HG02571 (cell line): ENCODE data around the gene LURAP1L.

Experiments
- ATAC-seq: cut with Tn5 transposase; IDR thresholded peaks from one replicate; pipeline ENCODE4 v1.9.1; 2021; ENCODE audit warnings: mild to moderate bottlenecking, moderate library complexity; ENCODE audit not compliant: unreplicated experiment

Gene LURAP1L, protein sequence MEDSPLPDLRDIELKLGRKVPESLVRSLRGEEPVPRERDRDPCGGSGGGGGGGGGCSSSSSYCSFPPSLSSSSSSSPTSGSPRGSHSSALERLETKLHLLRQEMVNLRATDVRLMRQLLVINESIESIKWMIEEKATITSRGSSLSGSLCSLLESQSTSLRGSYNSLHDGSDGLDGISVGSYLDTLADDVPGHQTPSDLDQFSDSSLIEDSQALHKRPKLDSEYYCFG

GRCh38 chr9:12774861-12775678 is at the start of gene LURAP1L:
LURAP1L (plus strand) TSS chr9:12775020; CDS start chr9:12775716, 696 bp downstream.
- no peak for ATAC-seq

- no peak for ATAC-seq
These were observed 48.0 kb upstream of the LURAP1L start for GRCh38 chr9:12726795-12727194.

DNA sequence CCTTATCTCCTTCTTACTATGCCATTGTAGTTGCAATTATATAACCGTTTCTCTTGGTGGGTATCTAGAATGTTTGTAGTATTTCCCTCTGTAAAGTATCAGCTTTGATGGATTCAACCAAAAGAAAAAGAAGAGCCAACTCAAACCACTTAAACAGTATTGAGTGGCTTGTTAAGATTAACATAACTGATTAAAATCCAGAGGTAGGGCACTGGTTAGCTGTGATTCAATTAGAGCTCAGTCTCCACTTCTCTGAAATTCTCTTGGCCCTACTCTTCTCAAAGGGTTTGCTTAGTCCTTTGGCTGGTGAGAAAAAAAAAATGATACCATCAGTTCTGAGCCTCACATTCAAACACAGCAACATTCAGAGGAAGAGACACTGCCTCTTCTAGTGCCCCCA is 44.6 kb upstream of the LURAP1L start:
- no peak for ATAC-seq

DNA sequence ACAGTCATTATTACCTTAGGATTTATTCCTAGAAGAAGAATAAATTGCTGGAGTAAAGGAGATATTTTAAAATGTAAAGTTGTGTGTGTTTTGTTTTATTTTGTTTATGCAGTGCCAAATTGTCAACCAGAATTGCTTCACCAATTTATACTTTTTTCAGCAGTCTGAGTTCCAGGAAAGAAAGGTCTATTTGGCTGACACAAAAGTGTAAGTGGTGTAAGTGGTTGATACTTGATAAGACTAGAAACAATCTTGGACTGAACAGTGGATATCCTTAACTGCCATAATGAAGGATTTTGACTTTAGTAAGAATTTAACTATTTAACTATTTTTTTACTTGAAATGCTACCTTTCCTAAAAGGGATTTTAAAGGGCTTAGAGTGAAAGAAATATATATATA is 43.9 kb upstream of the LURAP1L start:
- ATAC-seq, result no peak

DNA sequence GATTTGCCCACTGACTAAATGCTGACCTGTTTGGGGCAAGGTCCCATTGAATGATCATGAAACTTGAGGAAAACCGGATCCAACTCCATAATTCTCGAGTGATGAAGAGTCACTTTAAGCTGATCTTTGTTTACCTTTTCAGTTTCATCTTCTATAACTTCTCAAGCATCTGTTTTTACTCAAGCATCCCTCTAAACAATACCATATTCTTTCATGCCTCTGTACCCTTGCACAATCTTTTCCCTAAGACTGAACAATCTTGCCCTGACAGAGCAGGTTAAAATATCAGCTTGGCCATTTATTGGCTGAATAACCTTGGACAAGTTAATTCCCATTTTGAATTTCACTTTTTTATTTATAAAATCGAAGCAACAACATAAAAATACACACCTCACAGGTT is 41.8 kb upstream of the LURAP1L start:
- ATAC-seq, result no peak

DNA sequence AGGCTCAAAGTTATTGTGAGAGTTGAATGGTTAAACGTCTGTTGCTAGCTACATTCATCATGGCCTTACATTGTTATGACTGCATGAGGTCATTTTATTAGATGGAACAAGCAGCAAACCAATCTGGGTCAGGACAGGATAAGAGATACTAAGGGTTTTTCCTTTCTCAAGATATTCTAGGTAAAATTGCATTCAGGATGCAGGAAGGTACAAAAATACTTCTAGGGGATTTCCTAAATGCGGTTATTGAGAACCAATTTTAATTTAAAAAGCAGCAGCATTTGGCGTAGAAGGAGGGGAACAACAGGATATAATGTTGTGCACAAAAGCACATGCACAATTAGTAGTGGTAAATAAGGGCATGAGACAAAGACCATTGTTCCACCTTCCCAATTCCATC is 39.2 kb upstream of the LURAP1L start:
- no peak for ATAC-seq

DNA sequence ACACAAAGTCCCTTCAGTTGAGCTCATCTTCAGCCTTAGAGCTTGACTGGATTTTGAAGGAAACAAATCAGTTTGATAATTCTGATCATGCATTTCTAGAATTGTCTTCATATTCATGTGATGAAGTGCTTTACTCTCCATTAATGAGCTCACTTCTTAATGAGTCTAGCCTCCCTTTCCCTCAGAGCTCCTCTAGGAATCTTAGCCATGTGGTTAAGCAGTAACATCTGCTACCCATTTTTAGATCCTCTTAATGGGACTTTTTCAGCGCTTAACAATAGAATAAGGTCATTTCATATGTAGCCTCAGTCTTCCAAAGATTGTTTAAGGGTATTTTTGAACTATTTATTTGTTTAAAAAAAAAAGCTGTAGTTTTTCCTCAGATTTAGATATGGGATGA is 36.9 kb upstream of the LURAP1L start:
- no peak for ATAC-seq

GRCh38 chr9:12739014-12739652 is 35.7 kb upstream of the LURAP1L start:
- ATAC-seq, result no peak

DNA sequence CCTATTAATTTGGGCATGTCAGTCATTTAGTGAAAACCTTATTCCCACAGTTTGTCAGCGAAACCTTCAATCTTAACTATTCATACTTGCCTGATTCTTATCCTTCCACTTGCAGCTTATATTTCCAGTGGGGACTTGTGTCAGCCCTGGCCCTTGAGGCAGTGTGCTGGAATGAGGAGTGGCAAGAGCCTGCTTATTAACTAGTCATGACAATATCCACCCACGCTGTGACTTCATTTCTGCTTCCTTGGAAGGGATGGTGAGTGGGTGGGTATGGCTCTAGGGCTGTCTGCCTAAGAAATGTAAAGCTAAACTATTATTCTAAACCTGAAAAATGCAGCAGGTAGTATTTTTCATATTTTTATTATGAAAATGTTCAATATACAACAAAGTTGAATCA is 34.0 kb upstream of the LURAP1L start:
- ATAC-seq, result no peak

- no peak for ATAC-seq
These were observed 26.8 kb upstream of the LURAP1L start for GRCh38 chr9:12748016-12748415.

GRCh38 chr9:12748954-12749353 is 25.9 kb upstream of the LURAP1L start:
- no peak for ATAC-seq

GRCh38 chr9:12753931-12754330 is 20.9 kb upstream of the LURAP1L start:
- ATAC-seq, result no peak

DNA sequence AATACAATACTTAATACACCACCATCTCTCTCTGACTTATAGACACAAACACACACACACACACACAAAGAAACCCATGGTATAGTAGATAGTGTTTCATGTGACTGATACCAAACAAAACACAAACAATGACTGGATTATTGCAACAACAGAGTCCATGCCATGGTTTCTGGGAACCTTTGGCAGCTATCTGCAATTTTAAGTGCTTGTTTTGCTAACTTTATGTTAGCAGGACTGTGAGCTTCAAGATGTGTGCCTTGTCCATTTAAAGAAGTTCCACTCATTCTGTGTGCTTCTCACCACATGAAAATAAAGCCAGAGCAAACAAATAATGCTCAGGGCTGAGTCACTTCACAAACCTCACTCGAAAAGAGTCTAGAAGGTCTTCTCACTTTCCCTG is 15.1 kb upstream of the LURAP1L start:
- ATAC-seq, result no peak

GRCh38 chr9:12760758-12761157 is 14.1 kb upstream of the LURAP1L start:
- no peak for ATAC-seq

GRCh38 chr9:12764150-12764549 is 10.7 kb upstream of the LURAP1L start:
- no peak for ATAC-seq

GRCh38 chr9:12765088-12765798 is 9.6 kb upstream of the LURAP1L start:
- no peak for ATAC-seq

GRCh38 chr9:12766357-12766756 is 8.5 kb upstream of the LURAP1L start:
- no peak for ATAC-seq

DNA sequence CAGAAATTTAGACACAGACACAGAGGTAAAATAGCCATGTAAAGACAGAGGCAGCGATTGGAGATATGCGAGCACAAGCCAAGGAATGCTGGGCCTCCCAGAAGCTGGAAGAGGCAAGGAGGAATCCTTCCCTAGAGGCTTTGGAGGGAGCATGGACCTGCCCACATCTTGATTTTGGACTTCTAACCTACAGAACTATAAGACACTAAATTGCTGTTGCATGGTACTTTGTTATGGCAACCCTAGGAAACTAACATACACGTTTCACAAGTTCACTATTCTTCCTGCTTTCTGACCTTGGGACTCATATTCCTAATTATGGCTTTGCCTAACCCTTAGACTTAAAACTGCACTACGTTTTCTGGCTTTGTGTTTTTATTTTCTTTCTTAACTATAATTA is 4.6 kb upstream of the LURAP1L start:
- no peak for ATAC-seq

DNA sequence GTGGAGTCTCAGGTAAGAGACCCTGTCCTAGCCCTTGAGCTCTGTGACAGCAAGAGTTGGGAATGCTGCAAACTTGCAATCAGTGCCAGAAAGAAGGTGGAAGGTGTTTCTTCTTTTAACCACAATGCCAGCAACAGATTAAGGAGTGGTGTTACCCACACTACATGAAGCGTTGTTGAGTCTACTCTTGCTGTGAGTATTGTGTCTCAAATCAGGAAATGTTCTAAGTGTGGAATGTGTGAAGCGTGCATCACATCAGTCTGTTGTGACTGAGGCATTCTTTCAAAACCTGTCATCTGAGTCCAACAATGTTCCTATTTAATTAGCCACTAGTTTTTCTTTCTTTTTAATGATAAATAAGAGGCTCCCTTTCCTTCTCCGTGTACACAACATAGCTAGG is 2.9 kb upstream of the LURAP1L start:
- ATAC-seq, result no peak

- no peak for ATAC-seq
These were observed 1.3 kb upstream of the LURAP1L start for GRCh38 chr9:12773562-12773961.
